ENCODE results near the gene OPRL1. TPM values are rescaled to one million over a fixed set of nuclear protein-coding genes. Genes with fewer than 3 reads are reported as not detected.

Gene OPRL1
- polyA plus RNA-seq, 3 donors = 7.0 to 9.0 (median 8.8) TPM

DNA sequence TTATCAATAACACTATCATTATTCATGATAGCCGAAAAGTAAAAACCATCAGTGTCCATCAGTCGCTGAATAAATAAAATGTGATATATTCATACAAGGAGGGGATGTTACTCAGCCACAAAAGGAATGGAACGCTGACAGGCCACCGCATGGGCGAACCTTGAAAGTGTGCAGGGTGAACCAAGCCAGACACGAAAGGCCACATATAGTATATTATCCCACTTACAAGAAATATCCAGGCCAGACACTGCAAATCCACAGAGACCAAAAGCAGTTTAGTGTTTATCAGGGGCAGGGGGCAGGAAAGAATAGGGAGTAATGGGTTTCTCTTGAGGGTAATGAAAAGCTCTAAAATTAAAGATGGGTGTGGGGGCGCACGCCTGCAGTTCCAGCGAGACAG lies 36.1 kb upstream of the OPRL1 start:
- Histone ChIP-seq H3K27me3 (ENCODE audit: control insufficient read depth in 2 of 2, insufficient read depth in 2 of 2, low read length in 2 of 2) (peaks cover 22 to 65% of the 10 kb centered on the region in 2 donors), H4K20me1 (ENCODE audit: insufficient read depth, low read length) (no peaks in the 10 kb centered on the region), H3K27ac (ENCODE audit: low read depth in 1 of 2, low read length in 2 of 2) (no peak overlapping the region), H3K4me1 (ENCODE audit: control insufficient read depth in 1 of 2, insufficient read depth in 2 of 2, low read length in 2 of 2) (peaks cover 20 to 29% of the 10 kb centered on the region in 2 donors), H3K4me2 (replicated peaks; ENCODE audit: extremely low read depth, low read length, poor library complexity, severe bottlenecking) (no peak overlapping the region), H3K79me2 (ENCODE audit: insufficient read depth, low read length) (no peaks in the 10 kb centered on the region), H2AFZ (ENCODE audit: insufficient read depth, low read depth, low read length, poor library complexity, severe bottlenecking) (no peak overlapping the region), H3K9ac (ENCODE audit: insufficient read depth, low read length, poor library complexity, severe bottlenecking) (no peak overlapping the region), H3K36me3 (replicated peaks in 1 of 2; ENCODE audit: control insufficient read depth in 1 of 2, insufficient read depth in 2 of 2, low read length in 2 of 2) (no peaks in the 10 kb centered on the region), H3K9me3 (replicated peaks in 1 of 2; ENCODE audit: control insufficient read depth in 1 of 2, insufficient read depth in 1 of 2, low read length in 2 of 2) (peaks cover 0 to 4% of the 10 kb centered on the region in 2 donors), H3K4me3 (replicated peaks in 1 of 3; ENCODE audit: low read depth in 2 of 3, low read length in 3 of 3) (no peak overlapping the region)
- TF ChIP-seq, protein P1, sequence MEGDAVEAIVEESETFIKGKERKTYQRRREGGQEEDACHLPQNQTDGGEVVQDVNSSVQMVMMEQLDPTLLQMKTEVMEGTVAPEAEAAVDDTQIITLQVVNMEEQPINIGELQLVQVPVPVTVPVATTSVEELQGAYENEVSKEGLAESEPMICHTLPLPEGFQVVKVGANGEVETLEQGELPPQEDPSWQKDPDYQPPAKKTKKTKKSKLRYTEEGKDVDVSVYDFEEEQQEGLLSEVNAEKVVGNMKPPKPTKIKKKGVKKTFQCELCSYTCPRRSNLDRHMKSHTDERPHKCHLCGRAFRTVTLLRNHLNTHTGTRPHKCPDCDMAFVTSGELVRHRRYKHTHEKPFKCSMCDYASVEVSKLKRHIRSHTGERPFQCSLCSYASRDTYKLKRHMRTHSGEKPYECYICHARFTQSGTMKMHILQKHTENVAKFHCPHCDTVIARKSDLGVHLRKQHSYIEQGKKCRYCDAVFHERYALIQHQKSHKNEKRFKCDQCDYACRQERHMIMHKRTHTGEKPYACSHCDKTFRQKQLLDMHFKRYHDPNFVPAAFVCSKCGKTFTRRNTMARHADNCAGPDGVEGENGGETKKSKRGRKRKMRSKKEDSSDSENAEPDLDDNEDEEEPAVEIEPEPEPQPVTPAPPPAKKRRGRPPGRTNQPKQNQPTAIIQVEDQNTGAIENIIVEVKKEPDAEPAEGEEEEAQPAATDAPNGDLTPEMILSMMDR (IDR thresholded peaks at IDR 0.05) = no peak
- peaks cover 0 to 7% (median 2%) of the 10 kb centered on the region in 7 donors for H3K9me3 Mint-ChIP-seq
- DNase-seq = no peak
- intact Hi-C loops (cut with micrococcal nuclease) = no loop called here
- no peaks in the 10 kb centered on the region for H3K36me3 Mint-ChIP-seq
- H3K27ac Mint-ChIP-seq = no peak overlapping the region
- WGBS (ENCODE audit: insufficient coverage) = no CpG with 5 or more reads among the region's 9 CpGs
- peaks cover 70 to 88% (median 74%) of the 10 kb centered on the region in 3 donors for H3K27me3 Mint-ChIP-seq (ENCODE audit: low read depth in 3 of 3)
- H3K4me3 Mint-ChIP-seq = peak overlapping the region in 1 of 2 donors; percentile 2
- H3K4me1 Mint-ChIP-seq = peaks cover 17% of the 10 kb centered on the region

- no peak overlapping the region for H2AFZ ChIP-seq (ENCODE audit: insufficient read depth, low read depth, low read length, poor library complexity, severe bottlenecking)
- Mint-ChIP-seq H3K9me3 (peaks cover 0 to 7% (median 2%) of the 10 kb centered on the region in 7 donors), H3K4me3 (no peak overlapping the region), H3K36me3 (no peaks in the 10 kb centered on the region), H3K4me1 (peaks cover 13% of the 10 kb centered on the region), H3K27ac (peak overlapping the region in 2 of 7 donors; percentile 28 to 73), H3K27me3 (ENCODE audit: low read depth in 3 of 3) (peaks cover 67 to 83% (median 69%) of the 10 kb centered on the region in 3 donors)
- peaks cover 22 to 60% of the 10 kb centered on the region in 2 donors for H3K27me3 ChIP-seq (ENCODE audit: control insufficient read depth in 2 of 2, insufficient read depth in 2 of 2, low read length in 2 of 2)
- H3K27ac ChIP-seq (ENCODE audit: low read depth in 1 of 2, low read length in 2 of 2) = no peak overlapping the region
- H3K4me3 ChIP-seq (replicated peaks in 1 of 3; ENCODE audit: low read depth in 2 of 3, low read length in 3 of 3) = no peak overlapping the region
- H3K9me3 ChIP-seq (replicated peaks in 1 of 2; ENCODE audit: control insufficient read depth in 1 of 2, insufficient read depth in 1 of 2, low read length in 2 of 2) = peaks cover 0 to 4% of the 10 kb centered on the region in 2 donors
- H3K36me3 ChIP-seq (replicated peaks in 1 of 2; ENCODE audit: control insufficient read depth in 1 of 2, insufficient read depth in 2 of 2, low read length in 2 of 2) = no peaks in the 10 kb centered on the region
- no peaks in the 10 kb centered on the region for H4K20me1 ChIP-seq (ENCODE audit: insufficient read depth, low read length)
- intact Hi-C loops (cut with micrococcal nuclease) = no loop called here
- no peak overlapping the region for H3K4me2 ChIP-seq (replicated peaks; ENCODE audit: extremely low read depth, low read length, poor library complexity, severe bottlenecking)
- H3K9ac ChIP-seq (ENCODE audit: insufficient read depth, low read length, poor library complexity, severe bottlenecking) = no peak overlapping the region
- TF ChIP-seq, protein P1 (IDR thresholded peaks at IDR 0.05) = no peak
- DNase-seq = no peak
- no peaks in the 10 kb centered on the region for H3K79me2 ChIP-seq (ENCODE audit: insufficient read depth, low read length)
- 73% methylated on average over 6 of the region's 14 CpGs for WGBS (ENCODE audit: insufficient coverage)
- H3K4me1 ChIP-seq (ENCODE audit: control insufficient read depth in 1 of 2, insufficient read depth in 2 of 2, low read length in 2 of 2) = peaks cover 14 to 20% of the 10 kb centered on the region in 2 donors
These were observed 35.2 kb upstream of the OPRL1 start for GRCh38 chr20:64044484-64045247.

Measured in CD14-positive monocyte (primary cell).